ENCODE measurements around the gene EXOC3.

- no peak for TF ChIP-seq EZH2phosphoT487 (IDR thresholded peaks at IDR 0.05; ENCODE audit: borderline replicate concordance, low read depth, low read length)
- TF ChIP-seq CTCF (conservative IDR thresholded peaks at IDR 0.05; ENCODE audit: low read length) = no peak
Measured at GRCh38 chr5:411728-412127, 31.2 kb upstream of the EXOC3 start.

All from OCI-LY7 (cell line).